H1 (cell line): ENCODE data around the gene SLC27A2. TPM values are rescaled to one million over a fixed set of nuclear protein-coding genes. Genes with fewer than 3 reads are reported as not detected.

Experiments
- CTCF ChIA-PET: fragments of 300-600 bp; sonication (Branson Sonifier 250); formaldehyde crosslinking; loops from one replicate; lab custom pipeline; 2021; ENCODE audit not compliant: partially characterized antibody; lab: Charles Lee
- POLR2A ChIA-PET: fragments of 300-600 bp; sonication (Branson Sonifier 250); formaldehyde crosslinking; loops from one replicate; lab custom pipeline; 2021; ENCODE audit warnings: inconsistent platforms; ENCODE audit not compliant: partially characterized antibody; lab: Charles Lee
- DNase-seq, 2 experiments: peaks; one replicate each; pipeline versions ENCODE4 v3.0.0 to v3.0.0-alpha.2; 2010 to 2022; ENCODE audit warnings: low spot score in 2 of 2, low read depth in 1 of 2, mixed read lengths in 1 of 2
- FAIRE-seq: peaks from 2 replicates; lab custom pipeline; 2011; peaks lifted over from hg19 to GRCh38; lab: Jason Lieb, UNC
- H2AFZ ChIP-seq: 2 replicates; pipeline ENCODE4 v1.8.1; 2012; ENCODE audit warnings: low read length, inconsistent platforms
- H2AK5ac ChIP-seq: 2 replicates; pipeline ENCODE4 v1.6.1; 2013; ENCODE audit warnings: low read depth, low read length
- H2BK120ac ChIP-seq: replicated peaks from 2 replicates; pipeline ENCODE3; 2013; ENCODE audit warnings: low read depth, low read length, inconsistent platforms
- H2BK12ac ChIP-seq: 2 replicates; pipeline ENCODE4 v1.6.1; 2013; ENCODE audit warnings: low read depth, low read length
- H2BK15ac ChIP-seq: 2 replicates; pipeline ENCODE4 v1.6.1; 2013; ENCODE audit warnings: low read length
- H2BK20ac ChIP-seq: 2 replicates; pipeline ENCODE4 v1.6.1; 2013; ENCODE audit warnings: low read length
- H2BK5ac ChIP-seq: 2 replicates; pipeline ENCODE4 v1.6.1; 2013; ENCODE audit warnings: low read depth, low read length
- H3K14ac ChIP-seq: 2 replicates; pipeline ENCODE4 v1.6.1; 2013; ENCODE audit warnings: inconsistent platforms; ENCODE audit not compliant: insufficient read length
- H3K18ac ChIP-seq: 2 replicates; pipeline ENCODE4 v1.6.1; 2013; ENCODE audit warnings: low read length; ENCODE audit errors: extremely low read depth
- H3K23ac ChIP-seq: 2 replicates; pipeline ENCODE4 v1.6.1; 2013; ENCODE audit warnings: inconsistent platforms; ENCODE audit not compliant: insufficient read length
- H3K23me2 ChIP-seq: 2 replicates; pipeline ENCODE4 v1.6.1; 2013; ENCODE audit warnings: low read depth, low read length
- H3K27ac ChIP-seq: 2 replicates; pipeline ENCODE4 v1.6.1; 2011; ENCODE audit warnings: low read depth, low read length, inconsistent platforms
- H3K27me3 ChIP-seq, 4 experiments: replicated peaks in 1 of 4; 1 replicate in 1 of 4; 2 replicates in 3 of 4; pipeline versions ENCODE4 v1.6.1 to v1.8.1; 2011 to 2013; ENCODE audit warnings: low read length in 3 of 4, mild to moderate bottlenecking in 3 of 4, inconsistent platforms in 2 of 4, mixed read lengths in 2 of 4, moderate library complexity in 1 of 4; ENCODE audit not compliant: control insufficient read depth in 3 of 4, insufficient read depth in 3 of 4; ENCODE audit errors: extremely low read depth in 1 of 4
- H3K36me3 ChIP-seq, 4 experiments: 2 replicates each; pipeline versions ENCODE4 v1.6.1 to v1.8.1; 2011 to 2013; ENCODE audit warnings: mild to moderate bottlenecking in 4 of 4, low read length in 3 of 4, moderate library complexity in 2 of 4, control low read depth in 1 of 4, inconsistent platforms in 1 of 4; ENCODE audit not compliant: insufficient read depth in 4 of 4, control insufficient read depth in 2 of 4
- H3K4ac ChIP-seq: replicated peaks from 2 replicates; pipeline ENCODE3; 2013; ENCODE audit warnings: low read length, low read depth, mixed read lengths, inconsistent platforms; ENCODE audit not compliant: insufficient read length
- H3K4me1 ChIP-seq, 4 experiments: replicated peaks in 1 of 4; 1 replicate in 1 of 4; 2 replicates in 3 of 4; pipeline versions ENCODE4 v1.6.1 to v1.8.1; 2011 to 2013; ENCODE audit warnings: low read length in 3 of 4, inconsistent platforms in 2 of 4, mixed read lengths in 1 of 4; ENCODE audit not compliant: insufficient read depth in 4 of 4, control insufficient read depth in 3 of 4
- H3K4me2 ChIP-seq, 2 experiments: 2 replicates each; pipeline versions ENCODE4 v1.6.1 to v1.8.1; 2011 to 2013; ENCODE audit warnings: low read depth in 2 of 2, low read length in 2 of 2, control low read depth in 1 of 2, inconsistent platforms in 1 of 2, mild to moderate bottlenecking in 1 of 2; ENCODE audit not compliant: insufficient read depth in 1 of 2
- H3K4me3 ChIP-seq, 4 experiments: fragments of 200-600, 300-600 bp in 1 of 4; sonication (generic), shearing (Covaris generic), sonication (Bioruptor Twin) in 1 of 4; 2 replicates each; pipeline versions ENCODE4 v1.5.1 to v1.8.1; 2011 to 2016; ENCODE audit warnings: low read length in 4 of 4, low read depth in 3 of 4, control low read depth in 2 of 4, inconsistent platforms in 2 of 4, mild to moderate bottlenecking in 2 of 4, mixed read lengths in 1 of 4, moderate library complexity in 1 of 4; ENCODE audit not compliant: insufficient read depth in 2 of 4; ENCODE audit errors: extremely low read depth in 1 of 4
- H3K56ac ChIP-seq: replicated peaks from 2 replicates; pipeline ENCODE3; 2013; ENCODE audit warnings: low read depth, mild to moderate bottlenecking, mixed read lengths, low read length, inconsistent platforms; ENCODE audit not compliant: insufficient read length
- H3K79me1 ChIP-seq: 2 replicates; pipeline ENCODE4 v1.6.1; 2013; ENCODE audit warnings: low read depth, low read length, control low read depth
- H3K79me2 ChIP-seq, 2 experiments: 2 replicates each; pipeline versions ENCODE4 v1.6.1 to v1.8.1; 2012 to 2013; ENCODE audit warnings: low read length in 2 of 2, mild to moderate bottlenecking in 2 of 2, inconsistent platforms in 1 of 2; ENCODE audit not compliant: insufficient read depth in 2 of 2, control insufficient read depth in 1 of 2
- H3K9ac ChIP-seq, 4 experiments: replicated peaks in 1 of 4; 1 replicate in 1 of 4; 2 replicates in 3 of 4; pipeline versions ENCODE4 v1.6.1 to v1.8.1; 2011 to 2013; ENCODE audit warnings: low read depth in 3 of 4, low read length in 3 of 4, control low read depth in 2 of 4, mild to moderate bottlenecking in 2 of 4, moderate library complexity in 2 of 4, inconsistent platforms in 1 of 4; ENCODE audit errors: extremely low read depth in 1 of 4
- H3K9me3 ChIP-seq, 2 experiments: 2 replicates each; pipeline versions ENCODE4 v1.6.1 to v1.8.1; 2012 to 2013; ENCODE audit warnings: mild to moderate bottlenecking in 2 of 2, moderate library complexity in 2 of 2, control low read depth in 1 of 2, inconsistent platforms in 1 of 2, low read depth in 1 of 2, low read length in 1 of 2, mixed read lengths in 1 of 2; ENCODE audit not compliant: insufficient read depth in 2 of 2
- H4K20me1 ChIP-seq, 2 experiments: replicated peaks in 1 of 2; 2 replicates each; pipeline versions ENCODE3 to v1.8.1; 2011 to 2013; ENCODE audit warnings: inconsistent platforms in 2 of 2, low read length in 2 of 2, mild to moderate bottlenecking in 1 of 2; ENCODE audit not compliant: insufficient read depth in 2 of 2, control insufficient read depth in 1 of 2
- H4K5ac ChIP-seq: 2 replicates; pipeline ENCODE4 v1.6.1; 2013; ENCODE audit warnings: low read length, low read depth, mixed read lengths, inconsistent platforms; ENCODE audit not compliant: insufficient read length
- H4K8ac ChIP-seq: 2 replicates; pipeline ENCODE4 v1.8.0; 2013; ENCODE audit warnings: mild to moderate bottlenecking, moderate library complexity, low read length, inconsistent platforms; ENCODE audit not compliant: insufficient read depth; ENCODE audit errors: extremely low read depth
- H4K91ac ChIP-seq: replicated peaks from 2 replicates; pipeline ENCODE3; 2013; ENCODE audit warnings: low read length, mixed read lengths, inconsistent platforms; ENCODE audit not compliant: insufficient read length
- ASH2L ChIP-seq: fragments of 200-600, 300-600 bp; sonication (generic); IDR thresholded peaks from one replicate; pipeline ENCODE4 v1.7.1; 2017; ENCODE audit warnings: low read length
- CHD1 ChIP-seq: IDR thresholded peaks from 2 replicates; pipeline ENCODE4 v1.6.1; 2012; ENCODE audit warnings: low read depth, low read length, improper control_type of control experiment
- EZH2 ChIP-seq: fragments of 200-600 bp; sonication (generic); IDR thresholded peaks from 2 replicates; pipeline ENCODE4 v1.7.1; 2012; ENCODE audit warnings: low read depth, mild to moderate bottlenecking, moderate library complexity, low read length, inconsistent platforms; ENCODE audit not compliant: severe bottlenecking
- KDM5A ChIP-seq: fragments of 200-600 bp; IDR thresholded peaks from 2 replicates; pipeline ENCODE4 v1.7.1; 2012; ENCODE audit warnings: mild to moderate bottlenecking, low read length, inconsistent platforms, mixed read lengths
- PHF8 ChIP-seq: fragments of 200-600 bp; sonication (generic); conservative IDR thresholded peaks from 2 replicates; pipeline ENCODE4 v1.7.1; 2012; ENCODE audit warnings: low read depth, mild to moderate bottlenecking, inconsistent platforms, low read length, moderate library complexity
- RBBP5 ChIP-seq: IDR thresholded peaks from 2 replicates; pipeline ENCODE4 v1.7.1; 2012; ENCODE audit warnings: low read depth, mild to moderate bottlenecking, inconsistent platforms, low read length, moderate library complexity, borderline replicate concordance
- SIN3A ChIP-seq, 2 experiments: IDR thresholded peaks in 1 of 2; conservative IDR thresholded peaks in 1 of 2; 2 replicates each; pipeline ENCODE4 v1.6.1; 2011 to 2012; ENCODE audit warnings: low read length in 2 of 2, improper control_type of control experiment in 1 of 2, low read depth in 1 of 2, mild to moderate bottlenecking in 1 of 2
- SIX5 ChIP-seq: IDR thresholded peaks from 2 replicates; pipeline ENCODE4 v1.6.1; 2011; ENCODE audit warnings: mild to moderate bottlenecking, low read depth, low read length
- SRF ChIP-seq: IDR thresholded peaks from 2 replicates; pipeline ENCODE4 v1.6.1; 2011; ENCODE audit warnings: mild to moderate bottlenecking, low read depth, low read length, moderate library complexity
- SUZ12 ChIP-seq: fragments of 200-600 bp; sonication (generic); IDR thresholded peaks from 2 replicates; pipeline ENCODE4 v1.6.1; 2012; ENCODE audit warnings: mild to moderate bottlenecking, inconsistent platforms, low read length, moderate library complexity, mixed read lengths
- TAF1 ChIP-seq: IDR thresholded peaks from 2 replicates; pipeline ENCODE4 v1.6.1; 2011; ENCODE audit warnings: mild to moderate bottlenecking, low read depth, low read length
- TEAD4 ChIP-seq: IDR thresholded peaks from 2 replicates; pipeline ENCODE4 v1.6.1; 2012; ENCODE audit warnings: low read depth, low read length, inconsistent platforms, mixed read lengths
- polyA plus RNA-seq, 7 experiments: library from polyadenylated mRNA; depleted of rRNA in 3 of 7; stranded (reverse) in 5 of 7; unstranded in 2 of 7; fragments of >200 nt in 5 of 7; fragments of 200-250 nt in 2 of 7; gene quantifications; 1 replicate in 5 of 7; 2 replicates in 1 of 7; 4 replicates in 1 of 7; pipeline versions ENCODE4 v1.2.1 to v1.2.3, GENCODE V29; 2011 to 2013; ENCODE audit warnings: missing spikeins in 2 of 7, mixed read lengths in 2 of 7
- total RNA-seq: library from RNA; stranded (reverse); fragmentation: NEBNext Ultra II Directional; extraction: Animal tissue kit (Norgen Biotek cat#: 25700); gene quantifications from 2 replicates; pipeline ENCODE4 v1.2.1, GENCODE V29; 2021
- TF ChIP-seq, protein P1 (sequence below): IDR thresholded peaks from 2 replicates; pipeline ENCODE4 v1.6.1; 2012; ENCODE audit warnings: inconsistent platforms

Gene SLC27A2
- total and polyA plus RNA-seq, 2 of the 8 experiments (the other 6 are each of a cell fraction or from before 2014, with no cell fraction given) = 5.6 to 5.8 TPM

DNA sequence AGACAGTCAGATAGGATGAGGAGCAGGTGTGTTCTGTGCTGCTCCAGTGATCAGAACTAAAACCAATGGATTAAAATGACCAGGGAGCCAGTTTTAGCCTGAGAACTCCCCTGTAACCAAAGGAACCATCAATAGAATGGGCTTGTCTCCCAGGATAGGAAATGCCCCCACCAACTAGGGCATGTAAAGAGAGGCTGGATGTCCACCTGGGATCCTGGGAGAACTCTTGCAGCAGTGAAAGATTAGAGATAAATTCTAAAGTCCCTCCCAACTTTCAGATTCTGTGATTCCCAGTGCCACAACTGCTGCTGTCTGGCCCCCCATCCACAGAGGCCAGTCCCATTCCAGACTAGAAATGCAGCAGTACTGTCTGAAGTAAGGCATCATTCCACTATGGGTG lies 49.8 kb downstream of the SLC27A2 start:
- H3K18ac ChIP-seq = no peak overlapping the region
- H3K27ac ChIP-seq = no peak overlapping the region
- ChIA-PET CTCF (no interaction called here), POLR2A (no interaction called here)
- H3K23ac ChIP-seq = no peak overlapping the region
- H4K5ac ChIP-seq = no peak overlapping the region
- H3K4ac ChIP-seq = no peak overlapping the region
- no peaks in the 10 kb centered on the region for H3K23me2 ChIP-seq
- no peak overlapping the region for H2BK120ac ChIP-seq
- H3K14ac ChIP-seq = no peak overlapping the region
- FAIRE-seq = no peak
- H2BK15ac ChIP-seq = no peak overlapping the region
- no peaks in the 10 kb centered on the region; a peak in 1 of 4 replicates for H3K79me2 ChIP-seq
- H3K79me1 ChIP-seq = no peaks in the 10 kb centered on the region
- H4K8ac ChIP-seq = no peak overlapping the region
- no peaks in the 10 kb centered on the region for H3K4me1 ChIP-seq
- H3K36me3 ChIP-seq = peaks cover 0 to 3% (median 0%) of the 10 kb centered on the region in 4 experiments; a peak in 2 of 8 replicates
- H2BK5ac ChIP-seq = no peak overlapping the region
- no peak overlapping the region for H3K56ac ChIP-seq
- H3K4me2 ChIP-seq = no peak overlapping the region
- no peak overlapping the region for H2AFZ ChIP-seq
- no peak overlapping the region for H3K4me3 ChIP-seq
- no peaks in the 10 kb centered on the region for H4K20me1 ChIP-seq
- H4K91ac ChIP-seq = no peak overlapping the region
- H3K9me3 ChIP-seq = no peaks in the 10 kb centered on the region
- no peak overlapping the region for H3K9ac ChIP-seq
- H2AK5ac ChIP-seq = no peak overlapping the region
- DNase-seq = no peak
- no peak overlapping the region for H2BK12ac ChIP-seq
- H2BK20ac ChIP-seq = no peak overlapping the region
- H3K27me3 ChIP-seq = no peaks in the 10 kb centered on the region
- no peak for TF ChIP-seq SIN3A (conservative IDR thresholded peaks at IDR 0.05 in 1 of 2, IDR thresholded peaks at IDR 0.05 in 1 of 2; ENCODE audit: low read depth in 1 of 2, low read length in 2 of 2)
- no peak for TF ChIP-seq RBBP5
- no peak for TF ChIP-seq TAF1
- TF ChIP-seq ASH2L = no peak
- TF ChIP-seq CHD1 = no peak
- TF ChIP-seq KDM5A = no peak
- no peak for TF ChIP-seq PHF8
- TF ChIP-seq, protein P1, sequence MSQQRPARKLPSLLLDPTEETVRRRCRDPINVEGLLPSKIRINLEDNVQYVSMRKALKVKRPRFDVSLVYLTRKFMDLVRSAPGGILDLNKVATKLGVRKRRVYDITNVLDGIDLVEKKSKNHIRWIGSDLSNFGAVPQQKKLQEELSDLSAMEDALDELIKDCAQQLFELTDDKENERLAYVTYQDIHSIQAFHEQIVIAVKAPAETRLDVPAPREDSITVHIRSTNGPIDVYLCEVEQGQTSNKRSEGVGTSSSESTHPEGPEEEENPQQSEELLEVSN = no peak
- no peak for TF ChIP-seq TEAD4
- no peak for TF ChIP-seq SIX5
- no peak for TF ChIP-seq SUZ12
- TF ChIP-seq SRF = no peak
- TF ChIP-seq EZH2 = no peak
